Measurements from ENCODE around the gene DPP6.

The DPP6 gene

GRCh38 chr7:154874409-154875113 lies 822.4 kb downstream of the DPP6 start:
- in situ Hi-C loops (cut with HindIII; ENCODE audit: low pct_ligation_motif_present, low sequenced_read_pairs): no loop called here
- DNase-seq: no peak
- Histone ChIP-seq H3K4me3 (ENCODE audit: low read depth, low read length) (no peak overlapping the region), H3K27ac (no peak overlapping the region), H3K36me3 (replicated peaks) (no peaks in the 10 kb centered on the region), H3K27me3 (replicated peaks) (no peaks in the 10 kb centered on the region)
- no peak for TF ChIP-seq CTCF (IDR thresholded peaks at IDR 0.05; ENCODE audit: low read depth, low read length, missing control alignments)

- Histone ChIP-seq H3K27ac (no peak overlapping the region), H3K36me3 (replicated peaks) (no peaks in the 10 kb centered on the region), H3K4me3 (ENCODE audit: low read depth, low read length) (no peak overlapping the region), H3K27me3 (replicated peaks) (no peaks in the 10 kb centered on the region)
- in situ Hi-C loops (cut with HindIII; ENCODE audit: low pct_ligation_motif_present, low sequenced_read_pairs): no loop called here
- DNase-seq: no peak
- TF ChIP-seq CTCF (IDR thresholded peaks at IDR 0.05; ENCODE audit: low read depth, low read length, missing control alignments): no peak
These were observed 823.1 kb downstream of the DPP6 start for GRCh38 chr7:154875297-154875696.

GRCh38 chr7:154876516-154876915 lies 824.3 kb downstream of the DPP6 start:
- no peak for TF ChIP-seq CTCF (IDR thresholded peaks at IDR 0.05; ENCODE audit: low read depth, low read length, missing control alignments)
- Histone ChIP-seq H3K36me3 (replicated peaks) (no peaks in the 10 kb centered on the region), H3K27ac (no peak overlapping the region), H3K4me3 (ENCODE audit: low read depth, low read length) (no peak overlapping the region), H3K27me3 (replicated peaks) (no peaks in the 10 kb centered on the region)
- no peak for DNase-seq
- in situ Hi-C loops (cut with HindIII; ENCODE audit: low pct_ligation_motif_present, low sequenced_read_pairs): no loop called here

GRCh38 chr7:154877031-154877430 lies 824.8 kb downstream of the DPP6 start:
- Histone ChIP-seq H3K4me3 (ENCODE audit: low read depth, low read length) (no peak overlapping the region), H3K27me3 (replicated peaks) (no peaks in the 10 kb centered on the region), H3K27ac (no peak overlapping the region), H3K36me3 (replicated peaks) (no peaks in the 10 kb centered on the region)
- in situ Hi-C loops (cut with HindIII; ENCODE audit: low pct_ligation_motif_present, low sequenced_read_pairs): no loop called here
- DNase-seq: no peak
- TF ChIP-seq CTCF (IDR thresholded peaks at IDR 0.05; ENCODE audit: low read depth, low read length, missing control alignments): no peak

- H3K27me3 ChIP-seq (replicated peaks): no peaks in the 10 kb centered on the region
- H3K4me3 ChIP-seq (ENCODE audit: low read depth, low read length): no peak overlapping the region
- TF ChIP-seq CTCF (IDR thresholded peaks at IDR 0.05; ENCODE audit: low read depth, low read length, missing control alignments): no peak
- no peak for DNase-seq
- H3K27ac ChIP-seq: no peak overlapping the region
- in situ Hi-C loops (cut with HindIII; ENCODE audit: low pct_ligation_motif_present, low sequenced_read_pairs): no loop called here
- H3K36me3 ChIP-seq (replicated peaks): no peaks in the 10 kb centered on the region
These were observed 827.4 kb downstream of the DPP6 start for GRCh38 chr7:154879629-154880028.

GRCh38 chr7:154880513-154880912 lies 828.3 kb downstream of the DPP6 start:
- in situ Hi-C loops (cut with HindIII; ENCODE audit: low pct_ligation_motif_present, low sequenced_read_pairs): no loop called here
- H3K36me3 ChIP-seq (replicated peaks): no peaks in the 10 kb centered on the region

More at GRCh38 chr7:154880513-154880912, 828.3 kb downstream of the DPP6 start:
- TF ChIP-seq CTCF (IDR thresholded peaks at IDR 0.05; ENCODE audit: low read depth, low read length, missing control alignments): no peak
- no peak for DNase-seq
- no peak overlapping the region for H3K4me3 ChIP-seq (ENCODE audit: low read depth, low read length)
- no peak overlapping the region for H3K27ac ChIP-seq
- no peaks in the 10 kb centered on the region for H3K27me3 ChIP-seq (replicated peaks)

Data from brain microvascular endothelial cell (primary cell).